Panc1 (cell line): Measurements from ENCODE around the gene SNRNP70. TPM values are rescaled to one million over a fixed set of nuclear protein-coding genes. Genes with fewer than 3 reads are reported as not detected.

Experiments used
- ATAC-seq: fragments of 200-7000 bp; cut with Tn5 transposase; 2 replicates; pipeline ENCODE4 v1.9.1; 2020; ENCODE audit warnings: mild to moderate bottlenecking, moderate library complexity
- BruUV-seq: library from RNA; stranded (reverse); fragments of 400-500 nt; replicated peaks from 2 replicates; lab custom pipeline; 2021; lab: Mats Ljungman, UMichigan
- CTCF ChIA-PET: fragments of 300-600 bp; sonication (Branson Sonifier 250); formaldehyde crosslinking; loops from one replicate; lab custom pipeline; 2022; ENCODE audit warnings: antibody characterized with exemption; lab: Charles Lee
- POLR2A ChIA-PET: fragments of 300-600 bp; sonication (Branson Sonifier 250); formaldehyde crosslinking; loops from one replicate; lab custom pipeline; 2022; ENCODE audit warnings: antibody characterized with exemption; lab: Charles Lee
- DNase-seq: peaks from one replicate; pipeline ENCODE4 v3.0.0-alpha.2; 2010; ENCODE audit warnings: low read depth, low spot score
- H3K27ac ChIP-seq: 2 replicates; pipeline ENCODE4 v1.5.1; 2011; ENCODE audit warnings: mild to moderate bottlenecking, low read length, inconsistent platforms
- H3K27me3 ChIP-seq: fragments of 200-500 bp; sonication (Bioruptor generic); 2 replicates; pipeline ENCODE4 v1.6.0; 2014; ENCODE audit warnings: low read length, inconsistent platforms; ENCODE audit not compliant: control insufficient read depth, insufficient read depth
- H3K36me3 ChIP-seq: fragments of 200-500 bp; sonication (Bioruptor generic); 2 replicates; pipeline ENCODE4 v1.5.1; 2014; ENCODE audit warnings: inconsistent platforms, mild to moderate bottlenecking, low read length, moderate library complexity; ENCODE audit not compliant: control insufficient read depth, insufficient read depth
- H3K4me1 ChIP-seq: 2 replicates; pipeline ENCODE4 v1.5.1; 2011; ENCODE audit warnings: inconsistent platforms, mild to moderate bottlenecking, low read length, moderate library complexity; ENCODE audit not compliant: control insufficient read depth, insufficient read depth
- H3K4me3 ChIP-seq, 2 experiments: 2 replicates each; pipeline ENCODE4 v1.5.1; 2011 to 2012; ENCODE audit warnings: low read depth in 2 of 2, low read length in 2 of 2, mild to moderate bottlenecking in 2 of 2, inconsistent platforms in 1 of 2, moderate library complexity in 1 of 2
- H3K9me3 ChIP-seq: fragments of 200-500 bp; sonication (Bioruptor generic); 2 replicates; pipeline ENCODE4 v1.5.1; 2014; ENCODE audit warnings: low read depth, mild to moderate bottlenecking, inconsistent platforms, low read length, moderate library complexity; ENCODE audit not compliant: control insufficient read depth, insufficient read depth
- CTCF ChIP-seq: fragments of 450-650 bp; IDR thresholded peaks from 2 replicates; pipeline ENCODE4 v1.5.1; 2017; ENCODE audit warnings: mild to moderate bottlenecking
- POLR2AphosphoS5 ChIP-seq: IDR thresholded peaks from 2 replicates; pipeline ENCODE4 v1.6.1; 2012; ENCODE audit warnings: mild to moderate bottlenecking, low read depth, low read length, moderate library complexity
- REST ChIP-seq, 2 experiments: IDR thresholded peaks; 2 replicates each; pipeline ENCODE4 v1.6.1; 2011 to 2012; ENCODE audit warnings: low read depth in 2 of 2, control low read depth in 1 of 2, low read length in 1 of 2, mild to moderate bottlenecking in 1 of 2, moderate library complexity in 1 of 2; ENCODE audit not compliant: insufficient read depth in 1 of 2
- SIN3A ChIP-seq: IDR thresholded peaks from 2 replicates; pipeline ENCODE4 v1.6.1; 2012; ENCODE audit warnings: low read depth, mild to moderate bottlenecking, low read length, moderate library complexity, borderline replicate concordance; ENCODE audit not compliant: insufficient read depth
- TCF7L2 ChIP-seq: IDR thresholded peaks from 2 replicates; pipeline ENCODE4 v1.6.1; 2011; ENCODE audit warnings: mild to moderate bottlenecking, low read depth, low read length, inconsistent platforms
- in situ Hi-C: cut with HindIII; loops from 2 replicates; pipeline ENCODE4 v1.10.0; 2016; ENCODE audit warnings: low sequenced_read_pairs, low pct_unique_long_range_greater_than_20kb
- intact Hi-C: fragments of 100-400 bp; cut with micrococcal nuclease; formaldehyde crosslinking; loops from one replicate; pipeline ENCODE4 v1.10.0; 2022; ENCODE audit not compliant: unreplicated experiment
- total RNA-seq: library from RNA; stranded (reverse); gene quantifications from one replicate; pipeline ENCODE4 v1.2.1, GENCODE V29; 2021; ENCODE audit not compliant: unreplicated experiment

The SNRNP70 gene
- total RNA-seq, 1 experiment from 2014 or later = 180 TPM

GRCh38 chr19:49097453-49098288 lies 12.4 kb downstream of the SNRNP70 start:
- POLR2A ChIA-PET = interaction anchor here (0.6 kb wide), 1 partner anchor 461 kb away, joined by 3 read pairs; the partner anchor contains the start of gene DBP
- CTCF ChIA-PET = interaction anchor here (0.5 to 1.1 kb wide), 8 partner anchors 9 to 119 kb away, joined by 3 to 7 read pairs (median 4); partner anchors contain the start of gene LIN7B
- no TSS peak for BruUV-seq
- Histone ChIP-seq H3K27ac (peak overlapping the region; percentile 39; the same call in 1 of the 2 replicates), H3K4me3 (no peak overlapping the region), H3K9me3 (no peaks in the 10 kb centered on the region), H3K4me1 (peaks cover 6% of the 10 kb centered on the region), H3K27me3 (no peaks in the 10 kb centered on the region), H3K36me3 (peaks cover 16% of the 10 kb centered on the region)
- ATAC-seq (peak; percentile 88), DNase-seq (peak; percentile 65)
- in situ Hi-C loops (no loop called here), intact Hi-C loops (loop anchor here (5.0 kb wide), 1 partner anchor 110 kb away; no protein-coding TSS in a partner anchor)
- TF ChIP-seq POLR2AphosphoS5 (no peak), CTCF (peak; percentile 94)

GRCh38 chr19:49098795-49099194 lies 13.5 kb downstream of the SNRNP70 start:
- no peaks in the 10 kb centered on the region for H3K27me3 ChIP-seq
- POLR2A ChIA-PET = no interaction called here
- peaks cover 6% of the 10 kb centered on the region for H3K4me1 ChIP-seq
- CTCF ChIA-PET = no interaction called here
- BruUV-seq = no TSS peak
- no peak overlapping the region for H3K4me3 ChIP-seq
- in situ Hi-C loops = no loop called here
- H3K36me3 ChIP-seq = peaks cover 15% of the 10 kb centered on the region
- DNase-seq (no peak), ATAC-seq (no peak)
- H3K27ac ChIP-seq = no peak overlapping the region
- intact Hi-C loops = loop anchor here (5.0 kb wide), 1 partner anchor 109 kb away; no protein-coding TSS in a partner anchor
- H3K9me3 ChIP-seq = no peaks in the 10 kb centered on the region
- TF ChIP-seq SIN3A = no peak
- TF ChIP-seq POLR2AphosphoS5 = no peak
- TF ChIP-seq CTCF = no peak
- TF ChIP-seq REST (IDR thresholded peaks at IDR 0.05; ENCODE audit: insufficient read depth in 1 of 2, low read depth in 2 of 2, low read length in 1 of 2) = no peak
- TF ChIP-seq TCF7L2 = no peak
